ENCODE measurements around the gene LCN1. TPM values are rescaled to one million over a fixed set of nuclear protein-coding genes. Genes with fewer than 3 reads are reported as not detected.
A peak's percentile ranks its signal among the peaks of the same experiment; 100 is the strongest.

The LCN1 gene
- total RNA-seq, 1 donor from 2014 or later = not detected

- H3K36me3 Mint-ChIP-seq (ENCODE audit: unreplicated experiment) = peaks cover 16% of the 10 kb centered on the region
- H3K4me1 Mint-ChIP-seq (ENCODE audit: unreplicated experiment) = peaks cover 8% of the 10 kb centered on the region
- peaks cover 11% of the 10 kb centered on the region for H3K27me3 Mint-ChIP-seq (ENCODE audit: unreplicated experiment)
- H3K4me3 Mint-ChIP-seq (ENCODE audit: unreplicated experiment) = no peak overlapping the region
- no peak for DNase-seq (ENCODE audit: extremely low spot score, unreplicated experiment)
- TF ChIP-seq CTCF (IDR thresholded peaks at IDR 0.05) = no peak
- peaks cover 10% of the 10 kb centered on the region for H3K9me3 Mint-ChIP-seq (ENCODE audit: unreplicated experiment)
- H3K27ac Mint-ChIP-seq (ENCODE audit: unreplicated experiment) = no peak overlapping the region
Observed at GRCh38 chr9:135506327-135507103, 14.7 kb upstream of the LCN1 start.

GRCh38 chr9:135507104-135508035 is 13.9 kb upstream of the LCN1 start:
- peaks cover 10% of the 10 kb centered on the region for H3K9me3 Mint-ChIP-seq (ENCODE audit: unreplicated experiment)
- H3K36me3 Mint-ChIP-seq (ENCODE audit: unreplicated experiment) = peaks cover 11% of the 10 kb centered on the region
- TF ChIP-seq CTCF (IDR thresholded peaks at IDR 0.05) = no peak
- H3K27ac Mint-ChIP-seq (ENCODE audit: unreplicated experiment) = no peak overlapping the region
- DNase-seq (ENCODE audit: extremely low spot score, unreplicated experiment) = peak; percentile 69
- H3K27me3 Mint-ChIP-seq (ENCODE audit: unreplicated experiment) = peaks cover 11% of the 10 kb centered on the region
- H3K4me1 Mint-ChIP-seq (ENCODE audit: unreplicated experiment) = peaks cover 2% of the 10 kb centered on the region
- H3K4me3 Mint-ChIP-seq (ENCODE audit: unreplicated experiment) = no peak overlapping the region

GRCh38 chr9:135508211-135508820 is 12.9 kb upstream of the LCN1 start:
- Mint-ChIP-seq H3K27ac (ENCODE audit: unreplicated experiment) (no peak overlapping the region), H3K4me3 (ENCODE audit: unreplicated experiment) (no peak overlapping the region), H3K27me3 (ENCODE audit: unreplicated experiment) (peaks cover 11% of the 10 kb centered on the region), H3K36me3 (ENCODE audit: unreplicated experiment) (peaks cover 11% of the 10 kb centered on the region), H3K9me3 (ENCODE audit: unreplicated experiment) (peaks cover 10% of the 10 kb centered on the region), H3K4me1 (ENCODE audit: unreplicated experiment) (peaks cover 1% of the 10 kb centered on the region)
- TF ChIP-seq CTCF (IDR thresholded peaks at IDR 0.05) = no peak
- peak; percentile 67 for DNase-seq (ENCODE audit: extremely low spot score, unreplicated experiment)

- Mint-ChIP-seq H3K9me3 (ENCODE audit: unreplicated experiment) (peaks cover 10% of the 10 kb centered on the region), H3K4me1 (ENCODE audit: unreplicated experiment) (no peaks in the 10 kb centered on the region), H3K4me3 (ENCODE audit: unreplicated experiment) (no peak overlapping the region), H3K27ac (ENCODE audit: unreplicated experiment) (no peak overlapping the region), H3K36me3 (ENCODE audit: unreplicated experiment) (peaks cover 6% of the 10 kb centered on the region), H3K27me3 (ENCODE audit: unreplicated experiment) (peaks cover 11% of the 10 kb centered on the region)
- TF ChIP-seq CTCF (IDR thresholded peaks at IDR 0.05) = no peak
- DNase-seq (ENCODE audit: extremely low spot score, unreplicated experiment) = no peak
Observed at GRCh38 chr9:135509458-135509857, 11.8 kb upstream of the LCN1 start.

All from osteocyte (in vitro differentiated cells).